GM11168 (cell line): ENCODE data around the gene PGAM4.

Source experiments
- in situ Hi-C: fragments of 300-500 bp; cut with MboI; formaldehyde crosslinking; loops from one replicate; pipeline ENCODE4 v1.12.0; 2022; ENCODE audit warnings: low sequenced_read_pairs; ENCODE audit not compliant: unreplicated experiment

The PGAM4 gene

DNA sequence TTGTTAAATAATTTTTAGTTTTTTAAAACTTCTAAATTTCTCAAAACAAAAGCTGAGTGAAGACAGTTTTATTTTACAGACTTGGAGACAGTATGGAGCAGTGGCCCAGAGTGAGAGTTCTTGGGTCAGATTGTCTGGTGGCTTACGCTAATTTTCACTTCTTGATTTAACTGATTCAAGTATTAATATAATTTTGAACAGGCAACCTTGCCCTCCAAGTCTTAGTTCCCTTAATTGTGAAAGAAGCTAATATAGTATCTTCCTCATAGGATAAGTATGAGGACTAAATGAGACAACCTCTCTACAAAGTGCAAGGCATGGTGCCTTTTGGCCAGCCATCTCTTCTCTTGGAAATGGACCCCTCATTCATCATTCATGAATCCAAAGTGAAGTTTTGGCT lies 33.6 kb downstream of the PGAM4 start:
- in situ Hi-C loops, result no loop called here

DNA sequence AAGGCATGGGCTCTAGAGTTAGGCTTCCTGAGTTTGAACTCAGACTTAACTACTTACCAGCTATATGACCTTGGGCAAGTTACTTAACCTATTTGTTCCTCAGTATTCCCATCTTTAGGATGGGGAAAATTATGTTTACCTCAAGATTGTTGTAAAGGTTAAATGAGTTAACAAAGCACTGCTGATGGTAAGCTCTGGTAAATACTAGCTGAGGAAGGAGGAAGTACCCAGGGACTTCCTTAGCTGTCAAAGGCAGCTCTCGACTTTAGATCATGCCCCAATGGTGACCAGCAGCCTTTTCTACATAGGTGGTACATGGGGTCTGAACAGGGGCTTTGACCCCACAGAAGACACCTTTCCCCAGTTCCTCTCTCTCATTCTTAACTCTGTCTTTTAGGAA lies 38.9 kb downstream of the PGAM4 start:
- in situ Hi-C loops, result no loop called here

- in situ Hi-C loops, result no loop called here
Measured at GRCh38 chrX:77925764-77926163, 43.7 kb downstream of the PGAM4 start.

DNA sequence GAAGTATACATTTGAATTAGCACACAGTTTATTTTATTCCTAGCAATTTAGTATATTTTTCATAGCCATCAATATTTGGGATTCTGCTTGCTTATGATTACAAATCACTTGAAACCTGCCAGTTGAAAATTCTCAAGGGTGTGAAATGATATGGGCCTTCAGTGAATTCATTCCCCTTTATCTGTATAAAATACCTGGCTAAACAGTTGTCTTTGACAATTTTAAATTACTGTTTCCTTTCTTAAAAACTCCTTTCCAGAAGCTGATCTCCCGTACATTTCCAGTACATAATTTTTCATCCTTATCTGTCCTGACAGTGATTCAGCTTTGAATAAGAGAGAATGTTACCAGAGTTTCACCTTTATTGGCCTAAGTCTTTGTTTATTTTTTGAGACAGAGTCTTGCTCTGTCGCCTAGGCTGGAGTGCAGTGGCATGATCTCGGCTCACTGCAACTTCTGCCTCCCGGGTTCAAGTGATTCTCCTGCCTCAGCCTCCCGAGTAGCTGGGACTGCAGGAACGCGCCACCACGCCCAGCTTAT lies 45.0 kb downstream of the PGAM4 start:
- in situ Hi-C loops, result loop anchor here (25.0 kb wide), 1 partner anchor 413 kb away; the partner anchor contains the start of gene CYSLTR1

DNA sequence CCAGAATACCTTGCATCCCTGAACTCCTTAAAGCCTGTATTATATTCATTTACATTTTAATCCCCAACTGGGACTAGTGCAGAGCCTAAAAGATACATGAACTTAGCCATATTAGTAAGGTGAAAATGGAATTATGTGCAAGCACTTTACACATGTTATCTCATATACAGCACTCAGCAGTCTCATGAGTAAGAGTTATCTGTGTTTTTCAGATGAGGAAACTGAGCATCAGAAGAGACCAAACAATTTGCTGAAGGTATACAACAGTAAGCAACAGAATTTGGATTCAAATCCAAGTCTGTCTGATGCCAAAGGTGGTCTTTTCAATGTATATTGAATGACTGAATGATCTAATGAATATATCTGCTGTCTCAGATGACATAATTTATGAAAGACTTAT lies 46.7 kb downstream of the PGAM4 start:
- in situ Hi-C loops, result loop anchor here (25.0 kb wide), 1 partner anchor 415 kb away; the partner anchor contains the start of gene CYSLTR1

GRCh38 chrX:77919370-77919769 lies 50.1 kb downstream of the PGAM4 start:
- in situ Hi-C loops, result loop anchor here (10.0 to 25.0 kb wide), 2 partner anchors 105 to 418 kb away; partner anchors contain the start of gene CYSLTR1

GRCh38 chrX:77918568-77918967 lies 50.9 kb downstream of the PGAM4 start:
- in situ Hi-C loops, result loop anchor here (10.0 to 25.0 kb wide), 2 partner anchors 106 to 419 kb away; partner anchors contain the start of gene CYSLTR1
